Activated CD4-positive, CD25-positive, alpha-beta regulatory T cell treated with anti-CD3 and anti-CD28 coated beads, Interleukin-2, amount 50 U/mL, for 72 hours (primary cell): ENCODE data around the gene PRDX5.

Source experiments
- DNase-seq: peaks from one replicate; pipeline ENCODE4 v3.0.0; 2021

PRDX5 gene

GRCh38 chr11:64317961-64318765, at the start of gene PRDX5:
Gene PRDX5, plus strand, starts transcription at chr11:64318121. Its CDS starts 95 bp downstream, at chr11:64318216.
- peak; percentile 94 for DNase-seq

GRCh38 chr11:64268893-64269539, 48.9 kb upstream of the PRDX5 start:
- DNase-seq: peak; percentile 66

- DNase-seq: peak; percentile 95
Observed at GRCh38 chr11:64269540-64270220, 48.2 kb upstream of the PRDX5 start.

- DNase-seq: no peak
Observed at GRCh38 chr11:64275031-64275800, 42.7 kb upstream of the PRDX5 start.

- no peak for DNase-seq
Observed at GRCh38 chr11:64275841-64276240, 42.1 kb upstream of the PRDX5 start.

- DNase-seq: no peak
Observed at GRCh38 chr11:64276653-64277431, 41.1 kb upstream of the PRDX5 start.

- no peak for DNase-seq
Observed at GRCh38 chr11:64278576-64279190, 39.2 kb upstream of the PRDX5 start.

- no peak for DNase-seq
Observed at GRCh38 chr11:64281957-64282770, 35.8 kb upstream of the PRDX5 start.

GRCh38 chr11:64283092-64283491, 34.8 kb upstream of the PRDX5 start:
- DNase-seq: no peak

- DNase-seq: peak; percentile 85
Observed at GRCh38 chr11:64284048-64284961, 33.6 kb upstream of the PRDX5 start, which contains the start of gene BAD. Gene BAD, minus strand, starts transcription at chr11:64284665. Its CDS starts 297 bp downstream, at chr11:64284368.

GRCh38 chr11:64284962-64285884, 32.7 kb upstream of the PRDX5 start, which contains the start of gene GPR137:
Gene GPR137, plus strand, starts transcription at chr11:64285848. Its CDS starts 677 bp downstream, at chr11:64286525.
- DNase-seq: peak; percentile 99

GRCh38 chr11:64285885-64286800, 31.8 kb upstream of the PRDX5 start:
- DNase-seq: peak; percentile 48

- no peak for DNase-seq
Observed at GRCh38 chr11:64286801-64287159, 31.1 kb upstream of the PRDX5 start.

GRCh38 chr11:64287676-64288352, 30.1 kb upstream of the PRDX5 start:
- no peak for DNase-seq

- DNase-seq: no peak
Observed at GRCh38 chr11:64288353-64288750, 29.6 kb upstream of the PRDX5 start.

GRCh38 chr11:64289002-64289564, 28.8 kb upstream of the PRDX5 start:
- no peak for DNase-seq
